Mucosa of stomach (tissue), 1 donor: Measurements from ENCODE around the gene UBXN10.

Experiments used
- H3K27me3 ChIP-seq: one replicate; pipeline ENCODE4 v1.7.0; 2013; ENCODE audit warnings: mild to moderate bottlenecking, low read length; ENCODE audit not compliant: control insufficient read depth, insufficient read depth
- H3K36me3 ChIP-seq: one replicate; pipeline ENCODE4 v1.7.0; 2013; ENCODE audit warnings: low read length; ENCODE audit not compliant: control insufficient read depth, insufficient read depth
- H3K4me1 ChIP-seq: one replicate; pipeline ENCODE4 v1.7.0; 2013; ENCODE audit warnings: mild to moderate bottlenecking, low read length; ENCODE audit not compliant: control insufficient read depth, insufficient read depth
- H3K4me3 ChIP-seq: one replicate; pipeline ENCODE4 v1.7.0; 2013; ENCODE audit warnings: low read length
- H3K9ac ChIP-seq: one replicate; pipeline ENCODE4 v1.7.0; 2013; ENCODE audit warnings: mild to moderate bottlenecking, low read length, moderate library complexity
- H3K9me3 ChIP-seq: one replicate; pipeline ENCODE4 v1.7.0; 2013; ENCODE audit warnings: mild to moderate bottlenecking, low read length, moderate library complexity; ENCODE audit not compliant: control insufficient read depth
- donor health status: Pancreatic carcinoma.

The UBXN10 gene

GRCh38 chr1:20158358-20159070 is 27.4 kb upstream of the UBXN10 start:
- Histone ChIP-seq H3K9ac (no peak overlapping the region), H3K4me1 (peaks cover 16% of the 10 kb centered on the region), H3K9me3 (peaks cover 7% of the 10 kb centered on the region), H3K27me3 (no peaks in the 10 kb centered on the region), H3K4me3 (no peak overlapping the region), H3K36me3 (no peaks in the 10 kb centered on the region)

GRCh38 chr1:20160034-20160433 is 25.9 kb upstream of the UBXN10 start:
- Histone ChIP-seq H3K4me1 (peaks cover under 1% of the 10 kb centered on the region), H3K9ac (no peak overlapping the region), H3K36me3 (no peaks in the 10 kb centered on the region), H3K4me3 (no peak overlapping the region), H3K9me3 (peaks cover 7% of the 10 kb centered on the region), H3K27me3 (no peaks in the 10 kb centered on the region)

- Histone ChIP-seq H3K9ac (no peak overlapping the region), H3K27me3 (peaks cover 3% of the 10 kb centered on the region), H3K4me1 (no peaks in the 10 kb centered on the region), H3K9me3 (peaks cover 7% of the 10 kb centered on the region), H3K36me3 (no peaks in the 10 kb centered on the region), H3K4me3 (no peak overlapping the region)
These were observed 21.1 kb upstream of the UBXN10 start for GRCh38 chr1:20164694-20165202.

GRCh38 chr1:20165522-20165951 is 20.4 kb upstream of the UBXN10 start:
- Histone ChIP-seq H3K4me3 (no peak overlapping the region), H3K27me3 (peaks cover 3% of the 10 kb centered on the region), H3K36me3 (no peaks in the 10 kb centered on the region), H3K9me3 (peaks cover 5% of the 10 kb centered on the region), H3K9ac (no peak overlapping the region), H3K4me1 (peaks cover 4% of the 10 kb centered on the region)

GRCh38 chr1:20166051-20166450 is 19.8 kb upstream of the UBXN10 start:
- Histone ChIP-seq H3K9me3 (no peaks in the 10 kb centered on the region), H3K9ac (no peak overlapping the region), H3K36me3 (no peaks in the 10 kb centered on the region), H3K27me3 (peaks cover 3% of the 10 kb centered on the region), H3K4me1 (peaks cover 9% of the 10 kb centered on the region), H3K4me3 (no peak overlapping the region)

GRCh38 chr1:20167126-20167525 is 18.8 kb upstream of the UBXN10 start:
- peaks cover 16% of the 10 kb centered on the region for H3K4me1 ChIP-seq
- no peak overlapping the region for H3K9ac ChIP-seq
- H3K36me3 ChIP-seq = no peaks in the 10 kb centered on the region
- H3K4me3 ChIP-seq = no peak overlapping the region
- no peaks in the 10 kb centered on the region for H3K9me3 ChIP-seq
- H3K27me3 ChIP-seq = peaks cover 3% of the 10 kb centered on the region

GRCh38 chr1:20168564-20169491 is 17.1 kb upstream of the UBXN10 start:
- peaks cover 3% of the 10 kb centered on the region for H3K27me3 ChIP-seq
- no peak overlapping the region for H3K4me3 ChIP-seq
- peaks cover 26% of the 10 kb centered on the region for H3K4me1 ChIP-seq
- no peak overlapping the region for H3K9ac ChIP-seq
- H3K9me3 ChIP-seq = no peaks in the 10 kb centered on the region
- no peaks in the 10 kb centered on the region for H3K36me3 ChIP-seq

- H3K4me3 ChIP-seq = no peak overlapping the region
- H3K4me1 ChIP-seq = peaks cover 26% of the 10 kb centered on the region
- H3K9ac ChIP-seq = no peak overlapping the region
- H3K36me3 ChIP-seq = no peaks in the 10 kb centered on the region
- no peaks in the 10 kb centered on the region for H3K9me3 ChIP-seq
- peaks cover 3% of the 10 kb centered on the region for H3K27me3 ChIP-seq
These were observed 16.0 kb upstream of the UBXN10 start for GRCh38 chr1:20169932-20170331.

GRCh38 chr1:20172033-20172590 is 13.8 kb upstream of the UBXN10 start:
- Histone ChIP-seq H3K36me3 (no peaks in the 10 kb centered on the region), H3K9ac (no peak overlapping the region), H3K27me3 (peaks cover 3% of the 10 kb centered on the region), H3K4me1 (peaks cover 26% of the 10 kb centered on the region), H3K4me3 (no peak overlapping the region), H3K9me3 (no peaks in the 10 kb centered on the region)

GRCh38 chr1:20174937-20175666 is 10.8 kb upstream of the UBXN10 start:
- Histone ChIP-seq H3K4me3 (no peak overlapping the region), H3K9ac (no peak overlapping the region), H3K27me3 (no peaks in the 10 kb centered on the region), H3K4me1 (peaks cover 29% of the 10 kb centered on the region), H3K36me3 (no peaks in the 10 kb centered on the region), H3K9me3 (no peaks in the 10 kb centered on the region)

GRCh38 chr1:20178634-20179370 is 7.1 kb upstream of the UBXN10 start:
- Histone ChIP-seq H3K9me3 (no peaks in the 10 kb centered on the region), H3K36me3 (no peaks in the 10 kb centered on the region), H3K27me3 (no peaks in the 10 kb centered on the region), H3K4me3 (no peak overlapping the region), H3K4me1 (peaks cover 16% of the 10 kb centered on the region), H3K9ac (no peak overlapping the region)
